Measurements from ENCODE around the gene SLC13A3. TPM values are rescaled to one million over a fixed set of nuclear protein-coding genes. Genes with fewer than 3 reads are reported as not detected.

The SLC13A3 gene
- total RNA-seq, 1 experiment from 2014 or later = not detected

- no peak for DNase-seq (ENCODE audit: low spot score)
Measured at GRCh38 chr20:46523108-46523507, 128.2 kb downstream of the SLC13A3 start.

- DNase-seq (ENCODE audit: low spot score) = peak; percentile 63
Measured at GRCh38 chr20:46520976-46521579, 130.2 kb downstream of the SLC13A3 start.

- DNase-seq (ENCODE audit: low spot score) = no peak
Measured at GRCh38 chr20:46520540-46520939, 130.7 kb downstream of the SLC13A3 start.

- no peak for DNase-seq (ENCODE audit: low spot score)
Measured at GRCh38 chr20:46519471-46520068, 131.7 kb downstream of the SLC13A3 start.

- no peak for DNase-seq (ENCODE audit: low spot score)
Measured at GRCh38 chr20:46512943-46513844, 138.1 kb downstream of the SLC13A3 start, which contains the start of gene ZNF334. Gene ZNF334, minus strand, starts transcription at chr20:46513559. Its CDS starts 1,457 bp downstream, at chr20:46512102.

- no peak for DNase-seq (ENCODE audit: low spot score)
Measured at GRCh38 chr20:46509523-46509922, 141.7 kb downstream of the SLC13A3 start.

Other genes starting within 250 kb of the SLC13A3 start
- 33.4 and 44.9 TPM in 2 replicates for gene ELMO2, start 244.8 kb downstream of the SLC13A3 start, total RNA-seq (2014; rRNA removed; shearing (Covaris generic))
- 0.12 TPM in 1 of 2 replicates, not detected in the other for gene ZNF334, start 137.9 kb downstream of the SLC13A3 start, total RNA-seq (2014; rRNA removed; shearing (Covaris generic))
- gene OCSTAMP, start 100.8 kb downstream of the SLC13A3 start, total RNA-seq (2014; rRNA removed; shearing (Covaris generic)) = not detected in 2 replicates
- 23.3 and 24.9 TPM in 2 replicates for gene TP53RK, start 38.0 kb upstream of the SLC13A3 start, total RNA-seq (2014; rRNA removed; shearing (Covaris generic))
- gene SLC2A10, start 58.2 kb upstream of the SLC13A3 start, total RNA-seq (2014; rRNA removed; shearing (Covaris generic)) = 7.3 and 11.8 TPM in 2 replicates
- 0.47 TPM in 1 of 2 replicates, not detected in the other for gene EYA2, start 243.4 kb upstream of the SLC13A3 start, total RNA-seq (2014; rRNA removed; shearing (Covaris generic))